ENCODE measurements around the gene GDI1.

GDI1 gene

GRCh38 chrX:154457491-154458115, 20.6 kb downstream of the GDI1 start:
- H3K4me3 ChIP-seq (ENCODE audit: low read depth, low read length): peak overlapping the region; percentile 51
- no peak for TF ChIP-seq CTCF (IDR thresholded peaks at IDR 0.05; ENCODE audit: low read depth, low read length, missing control alignments)
- no peak for DNase-seq (ENCODE audit: low read depth)

- H3K4me3 ChIP-seq (ENCODE audit: low read depth, low read length): peak within 1 kb of the TSS; percentile 75
- DNase-seq (ENCODE audit: low read depth): no peak
- no peak for TF ChIP-seq CTCF (IDR thresholded peaks at IDR 0.05; ENCODE audit: low read depth, low read length, missing control alignments)
Observed at GRCh38 chrX:154458116-154458953, 21.4 kb downstream of the GDI1 start, which contains the start of gene PLXNA3. PLXNA3 (plus strand) TSS chrX:154458281; CDS start chrX:154460184, 1,903 bp downstream.

GRCh38 chrX:154458954-154459778, 22.2 kb downstream of the GDI1 start:
- no peak for DNase-seq (ENCODE audit: low read depth)
- H3K4me3 ChIP-seq (ENCODE audit: low read depth, low read length): peak overlapping the region; percentile 75
- no peak for TF ChIP-seq CTCF (IDR thresholded peaks at IDR 0.05; ENCODE audit: low read depth, low read length, missing control alignments)

GRCh38 chrX:154459832-154460231, 22.9 kb downstream of the GDI1 start:
- TF ChIP-seq CTCF (IDR thresholded peaks at IDR 0.05; ENCODE audit: low read depth, low read length, missing control alignments): no peak
- H3K4me3 ChIP-seq (ENCODE audit: low read depth, low read length): peak overlapping the region; percentile 75
- DNase-seq (ENCODE audit: low read depth): no peak

GRCh38 chrX:154460326-154460725, 23.4 kb downstream of the GDI1 start:
- no peak for TF ChIP-seq CTCF (IDR thresholded peaks at IDR 0.05; ENCODE audit: low read depth, low read length, missing control alignments)
- no peak overlapping the region for H3K4me3 ChIP-seq (ENCODE audit: low read depth, low read length)
- no peak for DNase-seq (ENCODE audit: low read depth)

- no peak for TF ChIP-seq CTCF (IDR thresholded peaks at IDR 0.05; ENCODE audit: low read depth, low read length, missing control alignments)
- DNase-seq (ENCODE audit: low read depth): no peak
- H3K4me3 ChIP-seq (ENCODE audit: low read depth, low read length): no peak overlapping the region
Observed at GRCh38 chrX:154462396-154462795, 25.4 kb downstream of the GDI1 start.

All from GM12864 (cell line).